PC-9 (cell line): ENCODE results near the gene LIMD2.

Experiments used
- EZH2 ChIP-seq: fragments of 200-600 bp; sonication (generic); IDR thresholded peaks from 2 replicates; pipeline ENCODE4 v1.8.0; 2017; ENCODE audit warnings: antibody characterized with exemption, low read depth
- TF ChIP-seq, protein P1 (sequence below): fragments of 200-600 bp; sonication (generic); conservative IDR thresholded peaks from 2 replicates; pipeline ENCODE4 v1.6.1; 2017; ENCODE audit warnings: mixed run types, antibody characterized with exemption, mild to moderate bottlenecking, moderate library complexity

DNA sequence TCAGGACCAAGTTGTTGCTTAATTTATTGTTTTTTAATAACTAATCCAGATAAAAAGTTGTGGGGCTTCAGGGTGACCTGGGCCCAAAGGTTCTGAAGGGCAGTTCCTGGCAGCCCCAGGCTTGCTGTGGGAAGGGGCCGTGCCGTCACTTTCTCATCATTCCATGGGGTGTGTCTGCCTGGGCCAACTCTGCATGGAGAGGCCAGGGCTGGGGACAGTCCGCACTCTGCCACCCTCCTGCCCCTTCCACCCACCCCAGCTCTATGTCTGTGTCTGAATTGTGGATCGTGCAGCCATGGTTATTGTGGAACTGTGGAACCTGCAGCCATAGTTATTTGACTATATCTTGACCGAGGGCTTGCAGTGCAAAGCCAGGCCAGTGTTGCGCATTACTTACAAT is 4.0 kb downstream of the LIMD2 start:
- TF ChIP-seq, protein P1, sequence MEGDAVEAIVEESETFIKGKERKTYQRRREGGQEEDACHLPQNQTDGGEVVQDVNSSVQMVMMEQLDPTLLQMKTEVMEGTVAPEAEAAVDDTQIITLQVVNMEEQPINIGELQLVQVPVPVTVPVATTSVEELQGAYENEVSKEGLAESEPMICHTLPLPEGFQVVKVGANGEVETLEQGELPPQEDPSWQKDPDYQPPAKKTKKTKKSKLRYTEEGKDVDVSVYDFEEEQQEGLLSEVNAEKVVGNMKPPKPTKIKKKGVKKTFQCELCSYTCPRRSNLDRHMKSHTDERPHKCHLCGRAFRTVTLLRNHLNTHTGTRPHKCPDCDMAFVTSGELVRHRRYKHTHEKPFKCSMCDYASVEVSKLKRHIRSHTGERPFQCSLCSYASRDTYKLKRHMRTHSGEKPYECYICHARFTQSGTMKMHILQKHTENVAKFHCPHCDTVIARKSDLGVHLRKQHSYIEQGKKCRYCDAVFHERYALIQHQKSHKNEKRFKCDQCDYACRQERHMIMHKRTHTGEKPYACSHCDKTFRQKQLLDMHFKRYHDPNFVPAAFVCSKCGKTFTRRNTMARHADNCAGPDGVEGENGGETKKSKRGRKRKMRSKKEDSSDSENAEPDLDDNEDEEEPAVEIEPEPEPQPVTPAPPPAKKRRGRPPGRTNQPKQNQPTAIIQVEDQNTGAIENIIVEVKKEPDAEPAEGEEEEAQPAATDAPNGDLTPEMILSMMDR: no peak
- no peak for TF ChIP-seq EZH2
